Endothelial cell of umbilical vein (primary cell): ENCODE measurements around the gene MS4A12.
"Not testable (repeated sequence)": the region's sequence is repeated elsewhere in the genome, so short reads cannot be mapped to it uniquely, and the experiment has no call there.

Source experiments
- CTCF ChIP-seq, 2 donors: IDR thresholded peaks; 1 replicate in 1 of 2; 2 replicates in 1 of 2; pipeline ENCODE4 v1.5.1; 2011; ENCODE audit warnings: low read length in 2 of 2, mild to moderate bottlenecking in 2 of 2, moderate library complexity in 2 of 2, control low read depth in 1 of 2, inconsistent platforms in 1 of 2, low read depth in 1 of 2; ENCODE audit not compliant: insufficient read depth in 1 of 2; ENCODE audit errors: extremely low read depth in 1 of 2
- EZH2 ChIP-seq: IDR thresholded peaks from 2 replicates; pipeline ENCODE4 v1.6.1; 2012; ENCODE audit warnings: borderline replicate concordance, low read depth, mild to moderate bottlenecking, moderate library complexity, low read length, inconsistent platforms; ENCODE audit not compliant: severe bottlenecking
- MAX ChIP-seq: IDR thresholded peaks from 2 replicates; pipeline ENCODE4 v1.6.1; 2011; ENCODE audit not compliant: insufficient read depth, insufficient read length
- MYC ChIP-seq: IDR thresholded peaks from one replicate; pipeline ENCODE4 v1.6.1; 2011; ENCODE audit warnings: mild to moderate bottlenecking, low read depth, low read length
- POLR2A ChIP-seq: IDR thresholded peaks from 2 replicates; pipeline ENCODE4 v1.6.1; 2012; ENCODE audit warnings: low read depth, mild to moderate bottlenecking, control low read depth, low read length
- POLR2AphosphoS5 ChIP-seq: IDR thresholded peaks from 2 replicates; pipeline ENCODE4 v1.6.1; 2012; ENCODE audit warnings: low read depth, mild to moderate bottlenecking, control low read depth, low read length, moderate library complexity; ENCODE audit not compliant: insufficient read depth

- not testable (repeated sequence) for TF ChIP-seq EZH2; POLR2A; CTCF (IDR thresholded peaks at IDR 0.05; ENCODE audit: extremely low read depth in 1 of 2, insufficient read depth in 1 of 2, low read depth in 1 of 2, low read length in 2 of 2); POLR2AphosphoS5; MYC; MAX
Measured at GRCh38 chr11:60509609-60510008, 17.0 kb downstream of the MS4A12 start.
